ENCODE data around the gene SLC25A27. TPM values are rescaled to one million over a fixed set of nuclear protein-coding genes. Genes with fewer than 3 reads are reported as not detected.

Gene SLC25A27
- total and polyA plus RNA-seq, 9 of the 15 experiments (the other 6 are each of a cell fraction or from before 2014, with no cell fraction given) = not detected

DNA sequence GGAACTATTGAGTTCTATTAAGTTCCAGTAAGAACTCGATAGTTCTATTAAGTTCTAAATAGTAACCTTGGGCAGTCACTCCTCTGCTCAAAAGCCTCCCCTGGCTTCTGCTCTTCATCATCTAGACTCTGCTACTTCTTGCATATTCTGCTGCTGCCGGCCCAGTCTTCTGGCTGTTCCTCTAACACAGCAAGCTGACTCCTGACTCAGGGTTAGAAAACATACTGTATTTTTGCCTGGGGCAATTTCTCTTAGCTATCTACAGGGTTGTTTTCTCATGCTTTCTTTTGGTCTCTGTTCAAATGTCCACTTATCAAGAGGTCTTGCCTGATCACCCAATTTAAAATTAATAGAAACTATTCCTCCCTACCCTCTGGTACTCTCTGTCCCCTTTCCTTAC is 14.6 kb downstream of the SLC25A27 start:
- POLR2A ChIA-PET = interaction anchor here (1.3 kb wide), 1 partner anchor 12 kb away, joined by 5 read pairs; no protein-coding TSS in a partner anchor
- FAIRE-seq (no peak), ATAC-seq (no peak), DNase-seq (ENCODE audit: extremely low read depth in 1 of 4, low spot score in 3 of 4) (no peak)
- intact Hi-C loops (cut with micrococcal nuclease) (no loop called here), in situ Hi-C loops (cut with MboI) (no loop called here)
- TF ChIP-seq, protein P1, sequence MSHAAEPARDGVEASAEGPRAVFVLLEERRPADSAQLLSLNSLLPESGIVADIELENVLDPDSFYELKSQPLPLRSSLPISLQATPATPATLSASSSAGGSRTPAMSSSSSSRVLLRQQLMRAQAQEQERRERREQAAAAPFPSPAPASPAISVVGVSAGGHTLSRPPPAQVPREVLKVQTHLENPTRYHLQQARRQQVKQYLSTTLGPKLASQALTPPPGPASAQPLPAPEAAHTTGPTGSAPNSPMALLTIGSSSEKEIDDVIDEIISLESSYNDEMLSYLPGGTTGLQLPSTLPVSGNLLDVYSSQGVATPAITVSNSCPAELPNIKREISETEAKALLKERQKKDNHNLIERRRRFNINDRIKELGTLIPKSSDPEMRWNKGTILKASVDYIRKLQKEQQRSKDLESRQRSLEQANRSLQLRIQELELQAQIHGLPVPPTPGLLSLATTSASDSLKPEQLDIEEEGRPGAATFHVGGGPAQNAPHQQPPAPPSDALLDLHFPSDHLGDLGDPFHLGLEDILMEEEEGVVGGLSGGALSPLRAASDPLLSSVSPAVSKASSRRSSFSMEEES (CRISPR knock-in tag; IDR thresholded peaks at IDR 0.05) = no peak
- TF ChIP-seq, protein P2, sequence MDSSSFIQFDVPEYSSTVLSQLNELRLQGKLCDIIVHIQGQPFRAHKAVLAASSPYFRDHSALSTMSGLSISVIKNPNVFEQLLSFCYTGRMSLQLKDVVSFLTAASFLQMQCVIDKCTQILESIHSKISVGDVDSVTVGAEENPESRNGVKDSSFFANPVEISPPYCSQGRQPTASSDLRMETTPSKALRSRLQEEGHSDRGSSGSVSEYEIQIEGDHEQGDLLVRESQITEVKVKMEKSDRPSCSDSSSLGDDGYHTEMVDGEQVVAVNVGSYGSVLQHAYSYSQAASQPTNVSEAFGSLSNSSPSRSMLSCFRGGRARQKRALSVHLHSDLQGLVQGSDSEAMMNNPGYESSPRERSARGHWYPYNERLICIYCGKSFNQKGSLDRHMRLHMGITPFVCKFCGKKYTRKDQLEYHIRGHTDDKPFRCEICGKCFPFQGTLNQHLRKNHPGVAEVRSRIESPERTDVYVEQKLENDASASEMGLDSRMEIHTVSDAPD (CRISPR knock-in tag; IDR thresholded peaks at IDR 0.05) = no peak
- TF ChIP-seq CXXC5 (CRISPR knock-in tag; IDR thresholded peaks at IDR 0.05) (no peak), POLR2A (conservative IDR thresholded peaks at IDR 0.05) (no peak), HNRNPK (IDR thresholded peaks at IDR 0.05; ENCODE audit: low read depth, low read length, poor library complexity, severe bottlenecking) (no peak), PCBP1 (IDR thresholded peaks at IDR 0.05; ENCODE audit: low read depth, low read length, poor library complexity, severe bottlenecking) (no peak), CREB1 (IDR thresholded peaks at IDR 0.05) (no peak), CREB1 (CRISPR knock-in tag; IDR thresholded peaks at IDR 0.05) (no peak), IFI16 (CRISPR knock-in tag; IDR thresholded peaks at IDR 0.05) (no peak), ZNF785 (CRISPR knock-in tag; IDR thresholded peaks at IDR 0.05) (no peak)
- TF ChIP-seq, protein P3, sequence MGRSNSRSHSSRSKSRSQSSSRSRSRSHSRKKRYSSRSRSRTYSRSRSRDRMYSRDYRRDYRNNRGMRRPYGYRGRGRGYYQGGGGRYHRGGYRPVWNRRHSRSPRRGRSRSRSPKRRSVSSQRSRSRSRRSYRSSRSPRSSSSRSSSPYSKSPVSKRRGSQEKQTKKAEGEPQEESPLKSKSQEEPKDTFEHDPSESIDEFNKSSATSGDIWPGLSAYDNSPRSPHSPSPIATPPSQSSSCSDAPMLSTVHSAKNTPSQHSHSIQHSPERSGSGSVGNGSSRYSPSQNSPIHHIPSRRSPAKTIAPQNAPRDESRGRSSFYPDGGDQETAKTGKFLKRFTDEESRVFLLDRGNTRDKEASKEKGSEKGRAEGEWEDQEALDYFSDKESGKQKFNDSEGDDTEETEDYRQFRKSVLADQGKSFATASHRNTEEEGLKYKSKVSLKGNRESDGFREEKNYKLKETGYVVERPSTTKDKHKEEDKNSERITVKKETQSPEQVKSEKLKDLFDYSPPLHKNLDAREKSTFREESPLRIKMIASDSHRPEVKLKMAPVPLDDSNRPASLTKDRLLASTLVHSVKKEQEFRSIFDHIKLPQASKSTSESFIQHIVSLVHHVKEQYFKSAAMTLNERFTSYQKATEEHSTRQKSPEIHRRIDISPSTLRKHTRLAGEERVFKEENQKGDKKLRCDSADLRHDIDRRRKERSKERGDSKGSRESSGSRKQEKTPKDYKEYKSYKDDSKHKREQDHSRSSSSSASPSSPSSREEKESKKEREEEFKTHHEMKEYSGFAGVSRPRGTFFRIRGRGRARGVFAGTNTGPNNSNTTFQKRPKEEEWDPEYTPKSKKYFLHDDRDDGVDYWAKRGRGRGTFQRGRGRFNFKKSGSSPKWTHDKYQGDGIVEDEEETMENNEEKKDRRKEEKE (IDR thresholded peaks at IDR 0.05; ENCODE audit: borderline replicate concordance in 1 of 2, control insufficient read depth in 1 of 2, low read depth in 2 of 2, low read length in 1 of 2) = no peak
- TF ChIP-seq, protein P4, sequence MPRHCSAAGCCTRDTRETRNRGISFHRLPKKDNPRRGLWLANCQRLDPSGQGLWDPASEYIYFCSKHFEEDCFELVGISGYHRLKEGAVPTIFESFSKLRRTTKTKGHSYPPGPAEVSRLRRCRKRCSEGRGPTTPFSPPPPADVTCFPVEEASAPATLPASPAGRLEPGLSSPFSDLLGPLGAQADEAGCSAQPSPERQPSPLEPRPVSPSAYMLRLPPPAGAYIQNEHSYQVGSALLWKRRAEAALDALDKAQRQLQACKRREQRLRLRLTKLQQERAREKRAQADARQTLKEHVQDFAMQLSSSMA (CRISPR knock-in tag; IDR thresholded peaks at IDR 0.05) = no peak
- TF ChIP-seq, protein P5, sequence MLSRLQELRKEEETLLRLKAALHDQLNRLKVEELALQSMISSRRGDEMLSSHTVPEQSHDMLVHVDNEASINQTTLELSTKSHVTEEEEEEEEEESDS (CRISPR knock-in tag; IDR thresholded peaks at IDR 0.05) = no peak
- TF ChIP-seq, protein P6, sequence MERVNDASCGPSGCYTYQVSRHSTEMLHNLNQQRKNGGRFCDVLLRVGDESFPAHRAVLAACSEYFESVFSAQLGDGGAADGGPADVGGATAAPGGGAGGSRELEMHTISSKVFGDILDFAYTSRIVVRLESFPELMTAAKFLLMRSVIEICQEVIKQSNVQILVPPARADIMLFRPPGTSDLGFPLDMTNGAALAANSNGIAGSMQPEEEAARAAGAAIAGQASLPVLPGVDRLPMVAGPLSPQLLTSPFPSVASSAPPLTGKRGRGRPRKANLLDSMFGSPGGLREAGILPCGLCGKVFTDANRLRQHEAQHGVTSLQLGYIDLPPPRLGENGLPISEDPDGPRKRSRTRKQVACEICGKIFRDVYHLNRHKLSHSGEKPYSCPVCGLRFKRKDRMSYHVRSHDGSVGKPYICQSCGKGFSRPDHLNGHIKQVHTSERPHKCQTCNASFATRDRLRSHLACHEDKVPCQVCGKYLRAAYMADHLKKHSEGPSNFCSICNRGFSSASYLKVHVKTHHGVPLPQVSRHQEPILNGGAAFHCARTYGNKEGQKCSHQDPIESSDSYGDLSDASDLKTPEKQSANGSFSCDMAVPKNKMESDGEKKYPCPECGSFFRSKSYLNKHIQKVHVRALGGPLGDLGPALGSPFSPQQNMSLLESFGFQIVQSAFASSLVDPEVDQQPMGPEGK (CRISPR knock-in tag; IDR thresholded peaks at IDR 0.05; ENCODE audit: borderline replicate concordance) = no peak
- Histone ChIP-seq H2AFZ (ENCODE audit: low read depth, low read length) (no peak overlapping the region), H4K20me1 (replicated peaks; ENCODE audit: control insufficient read depth, insufficient read depth, low read length) (no peaks in the 10 kb centered on the region), H3K79me2 (ENCODE audit: control insufficient read depth, insufficient read depth, low read length) (no peaks in the 10 kb centered on the region), H3K4me3 (no peak overlapping the region), H3K4me1 (replicated peaks in 1 of 2; ENCODE audit: control insufficient read depth in 2 of 2, insufficient read depth in 2 of 2, low read length in 2 of 2) (no peaks in the 10 kb centered on the region), H3K27ac (ENCODE audit: extremely low read depth, low read depth, low read length) (no peak overlapping the region), H3K9ac (ENCODE audit: insufficient read depth in 1 of 2, low read depth in 2 of 2, low read length in 2 of 2) (no peak overlapping the region), H3K36me3 (ENCODE audit: control insufficient read depth, insufficient read depth, low read length) (no peaks in the 10 kb centered on the region), H3K9me1 (ENCODE audit: control insufficient read depth, insufficient read depth, low read length) (no peaks in the 10 kb centered on the region), H3K4me2 (ENCODE audit: insufficient read depth, low read length) (no peak overlapping the region), H3K9me3 (replicated peaks; ENCODE audit: control insufficient read depth, insufficient read depth, low read depth, low read length) (no peaks in the 10 kb centered on the region), H3K27me3 (ENCODE audit: control insufficient read depth in 2 of 2, insufficient read depth in 2 of 2, low read length in 2 of 2) (no peaks in the 10 kb centered on the region)
- WGBS (ENCODE audit: insufficient coverage, low coverage, missing lambda C conversion rate) = 3% methylated on average over 2 of the region's 2 CpGs
- no TSS peak for BruUV-seq (replicated peaks)
- CTCF ChIA-PET (ENCODE audit: low intra/inter-chr PET ratio) = no interaction called here
